Transverse colon (tissue), 4 donors: ENCODE measurements around the gene C3AR1. TPM values are rescaled to one million over a fixed set of nuclear protein-coding genes. Genes with fewer than 3 reads are reported as not detected.

Experiments used
- DNase-seq: peaks from one replicate; pipeline ENCODE4 v3.0.0-alpha.2; 2019
- H3K27ac ChIP-seq, 4 donors: fragments of 200-600 bp; sonication (generic); 2 replicates each; pipeline ENCODE4 v1.5.1; 2016 to 2018; ENCODE audit warnings: inconsistent platforms in 4 of 4
- H3K27me3 ChIP-seq: fragments of 200-600 bp; sonication (generic); 2 replicates; pipeline ENCODE4 v1.5.1; 2017; ENCODE audit warnings: inconsistent platforms
- H3K36me3 ChIP-seq, 4 donors: fragments of 200-600 bp; sonication (generic); 2 replicates each; pipeline ENCODE4 v1.5.1; 2017 to 2019; ENCODE audit warnings: inconsistent platforms in 4 of 4
- H3K4me1 ChIP-seq, 4 donors: fragments of 200-600 bp; sonication (generic); 2 replicates each; pipeline ENCODE4 v1.5.1; 2017 to 2020; ENCODE audit warnings: inconsistent platforms in 4 of 4
- H3K4me3 ChIP-seq, 4 donors: fragments of 200-600 bp; sonication (generic); 1 replicate in 1 of 4; 2 replicates in 3 of 4; pipeline versions ENCODE4 v1.5.1 to v1.6.1; 2017 to 2019; ENCODE audit warnings: inconsistent platforms in 4 of 4
- H3K9me3 ChIP-seq, 2 donors: fragments of 200-600 bp; sonication (generic); 2 replicates each; pipeline ENCODE4 v1.5.1; 2017 to 2019; ENCODE audit warnings: inconsistent platforms in 2 of 2
- EP300 ChIP-seq: sonication (generic); formaldehyde crosslinking; IDR thresholded peaks from one replicate; pipeline ENCODE4 v1.6.1; 2017; ENCODE audit warnings: antibody characterized with exemption, low read depth
- POLR2A ChIP-seq: fragments of 450-650 bp; IDR thresholded peaks from one replicate; pipeline ENCODE4 v1.6.1; 2016; ENCODE audit warnings: antibody characterized with exemption, mild to moderate bottlenecking, moderate library complexity
- POLR2AphosphoS5 ChIP-seq, 3 donors: sonication (generic); formaldehyde crosslinking; IDR thresholded peaks; one replicate each; pipeline ENCODE4 v1.6.1; 2016; ENCODE audit warnings: antibody characterized with exemption in 3 of 3
- WGBS, 2 donors: methylation state at CpG; one replicate each; pipeline ENCODE4 v1.1.5; 2018; ENCODE audit warnings: low coverage in 1 of 2; 5-methylcytosine and 5-hydroxymethylcytosine counted together
- in situ Hi-C, 4 donors: fragments of 200-750 bp; cut with MboI; loops; one replicate each; pipeline versions ENCODE4 v1.15.0 to v1.15.1; 2017; ENCODE audit warnings: low sequenced_read_pairs in 3 of 4, low pct_ligation_motif_present in 1 of 4, low pct_unique_long_range_greater_than_20kb in 1 of 4
- intact Hi-C: fragments of 100-400 bp; cut with DNase I; formaldehyde crosslinking; loops from one replicate; pipeline ENCODE4 v1.15.1; 2023; ENCODE audit warnings: low total_unique reads
- total RNA-seq, 4 donors: library from RNA; depleted of rRNA; stranded (reverse); fragments of >200 nt; gene quantifications; one replicate each; pipeline ENCODE4 v1.1.0, GENCODE V29; 2016
- TF ChIP-seq, protein P1 (sequence below), 5 experiments: fragments of 200-600 bp in 3 of 5; fragments of 450-650 bp in 2 of 5; sonication (generic) in 3 of 5; IDR thresholded peaks; 1 replicate in 2 of 5; 2 replicates in 3 of 5; pipeline ENCODE4 v1.5.1; 2016 to 2017; ENCODE audit warnings: antibody characterized with exemption in 5 of 5, inconsistent platforms in 3 of 5, mild to moderate bottlenecking in 2 of 5, moderate library complexity in 1 of 5

Gene C3AR1
- total RNA-seq, 4 donors from 2014 or later: 2.4 to 9.4 (median 3.6) TPM

DNA sequence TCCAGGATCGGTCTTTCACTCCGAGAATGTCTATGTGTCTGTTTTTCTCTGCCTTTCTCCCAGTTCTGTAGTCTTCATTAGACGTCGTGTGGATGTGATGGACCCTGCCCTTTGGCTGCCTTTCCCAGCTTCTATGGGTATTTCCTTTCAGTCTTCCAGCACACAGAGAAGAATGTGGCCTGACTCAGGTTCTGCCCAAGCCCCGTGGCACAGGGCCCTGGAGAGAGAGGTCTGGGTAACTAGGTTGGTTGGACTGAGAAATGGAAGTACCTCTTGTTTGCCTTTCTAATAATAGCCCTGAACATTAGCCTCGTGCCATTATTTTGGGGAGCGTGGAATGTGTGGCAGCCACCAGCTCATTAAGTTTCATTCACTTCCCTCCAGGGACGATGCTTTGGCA lies 29.8 kb downstream of the C3AR1 start:
- peaks cover 0 to 16% (median 7%) of the 10 kb centered on the region in 4 donors for H3K36me3 ChIP-seq
- H3K27me3 ChIP-seq: no peaks in the 10 kb centered on the region
- peak overlapping the region in 2 of 4 donors; percentile 13 to 31 for H3K27ac ChIP-seq
- in situ Hi-C loops: no loop called here
- TF ChIP-seq POLR2A (no peak), POLR2AphosphoS5 (IDR thresholded peaks at IDR 0.05) (no peak), EP300 (no peak)
- TF ChIP-seq, protein P1, sequence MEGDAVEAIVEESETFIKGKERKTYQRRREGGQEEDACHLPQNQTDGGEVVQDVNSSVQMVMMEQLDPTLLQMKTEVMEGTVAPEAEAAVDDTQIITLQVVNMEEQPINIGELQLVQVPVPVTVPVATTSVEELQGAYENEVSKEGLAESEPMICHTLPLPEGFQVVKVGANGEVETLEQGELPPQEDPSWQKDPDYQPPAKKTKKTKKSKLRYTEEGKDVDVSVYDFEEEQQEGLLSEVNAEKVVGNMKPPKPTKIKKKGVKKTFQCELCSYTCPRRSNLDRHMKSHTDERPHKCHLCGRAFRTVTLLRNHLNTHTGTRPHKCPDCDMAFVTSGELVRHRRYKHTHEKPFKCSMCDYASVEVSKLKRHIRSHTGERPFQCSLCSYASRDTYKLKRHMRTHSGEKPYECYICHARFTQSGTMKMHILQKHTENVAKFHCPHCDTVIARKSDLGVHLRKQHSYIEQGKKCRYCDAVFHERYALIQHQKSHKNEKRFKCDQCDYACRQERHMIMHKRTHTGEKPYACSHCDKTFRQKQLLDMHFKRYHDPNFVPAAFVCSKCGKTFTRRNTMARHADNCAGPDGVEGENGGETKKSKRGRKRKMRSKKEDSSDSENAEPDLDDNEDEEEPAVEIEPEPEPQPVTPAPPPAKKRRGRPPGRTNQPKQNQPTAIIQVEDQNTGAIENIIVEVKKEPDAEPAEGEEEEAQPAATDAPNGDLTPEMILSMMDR (IDR thresholded peaks at IDR 0.05): no peak
- WGBS, 2 donors: 80 to 81% methylated on average over 1 to 8 of the region's 8 CpGs
- H3K4me1 ChIP-seq: peaks cover 43 to 71% (median 53%) of the 10 kb centered on the region in 4 donors
- intact Hi-C loops: no loop called here
- DNase-seq: no peak
- H3K9me3 ChIP-seq: no peaks in the 10 kb centered on the region
- H3K4me3 ChIP-seq: no peak overlapping the region

DNA sequence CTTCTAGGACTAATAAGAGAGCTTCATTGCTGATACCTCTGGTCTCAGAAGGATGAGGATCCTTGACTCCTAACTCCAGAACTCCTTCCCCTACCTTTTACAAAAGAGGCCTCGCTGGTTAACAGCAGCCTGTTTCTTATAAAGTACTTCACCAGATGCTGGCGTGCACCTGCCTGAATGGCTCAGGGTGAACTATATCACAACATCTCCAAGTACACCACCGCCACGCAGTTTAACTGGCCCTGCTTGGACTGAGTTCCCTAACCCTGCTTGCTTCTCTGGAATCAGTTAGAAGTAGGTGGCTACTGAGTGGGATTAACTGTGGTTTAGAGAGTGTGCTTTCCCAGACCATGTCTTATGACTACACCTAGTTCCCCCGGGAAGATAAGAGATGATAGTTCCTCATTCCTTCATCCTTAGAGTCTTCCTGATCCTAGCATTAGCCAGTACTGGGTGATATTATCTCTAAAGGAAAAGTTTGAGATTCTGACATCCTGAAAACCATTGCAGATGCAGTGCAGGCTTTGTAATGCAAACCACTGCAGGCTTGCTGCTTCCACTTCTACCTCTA lies 30.6 kb downstream of the C3AR1 start:
- Histone ChIP-seq H3K27ac (peak overlapping the region in 3 of 4 donors; percentile 11 to 94 (median 94)), H3K9me3 (no peaks in the 10 kb centered on the region), H3K4me3 (no peak overlapping the region), H3K4me1 (peaks cover 43 to 71% (median 53%) of the 10 kb centered on the region in 4 donors), H3K27me3 (no peaks in the 10 kb centered on the region), H3K36me3 (peaks cover 0 to 10% (median 4%) of the 10 kb centered on the region in 4 donors)
- intact Hi-C loops (no loop called here), in situ Hi-C loops (no loop called here)
- no peak for DNase-seq
- TF ChIP-seq, protein P1 (IDR thresholded peaks at IDR 0.05): no peak
- no peak for TF ChIP-seq POLR2AphosphoS5 (IDR thresholded peaks at IDR 0.05)
- TF ChIP-seq EP300: no peak
- TF ChIP-seq POLR2A: no peak
- WGBS, 2 donors: 62 to 81% methylated on average over 4 to 5 of the region's 5 CpGs

DNA sequence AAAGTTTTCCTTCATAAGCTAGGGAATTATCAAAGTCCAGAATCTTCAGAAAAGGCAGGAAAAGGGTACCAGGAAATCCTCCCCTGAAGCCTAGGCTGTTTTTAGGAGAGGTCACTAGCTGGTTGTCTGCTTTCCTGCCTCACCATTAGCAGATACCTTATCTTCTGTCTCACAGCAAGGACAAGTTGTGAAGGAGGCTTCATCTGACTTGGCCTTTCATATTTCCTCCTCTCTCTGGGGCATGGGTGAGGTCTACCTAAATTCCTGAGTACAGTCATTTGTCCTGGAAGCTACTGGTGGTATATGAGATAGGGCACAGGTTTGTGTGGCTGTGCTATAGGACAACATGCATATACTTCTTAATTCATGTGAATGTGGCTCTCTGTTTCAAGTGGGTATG lies 31.4 kb downstream of the C3AR1 start:
- Histone ChIP-seq H3K27ac (peak overlapping the region; percentile 94 to 95 (median 94)), H3K9me3 (no peaks in the 10 kb centered on the region), H3K27me3 (no peaks in the 10 kb centered on the region), H3K4me1 (peaks cover 43 to 71% (median 53%) of the 10 kb centered on the region in 4 donors), H3K36me3 (peaks cover 0 to 3% (median under 1%) of the 10 kb centered on the region in 4 donors), H3K4me3 (peak overlapping the region in 1 of 4 donors; percentile 97)
- DNase-seq: no peak
- TF ChIP-seq POLR2A: no peak
- TF ChIP-seq, protein P1 (IDR thresholded peaks at IDR 0.05): no peak
- no peak for TF ChIP-seq EP300
- TF ChIP-seq POLR2AphosphoS5 (IDR thresholded peaks at IDR 0.05): no peak
- intact Hi-C loops: no loop called here
- in situ Hi-C loops: no loop called here

DNA sequence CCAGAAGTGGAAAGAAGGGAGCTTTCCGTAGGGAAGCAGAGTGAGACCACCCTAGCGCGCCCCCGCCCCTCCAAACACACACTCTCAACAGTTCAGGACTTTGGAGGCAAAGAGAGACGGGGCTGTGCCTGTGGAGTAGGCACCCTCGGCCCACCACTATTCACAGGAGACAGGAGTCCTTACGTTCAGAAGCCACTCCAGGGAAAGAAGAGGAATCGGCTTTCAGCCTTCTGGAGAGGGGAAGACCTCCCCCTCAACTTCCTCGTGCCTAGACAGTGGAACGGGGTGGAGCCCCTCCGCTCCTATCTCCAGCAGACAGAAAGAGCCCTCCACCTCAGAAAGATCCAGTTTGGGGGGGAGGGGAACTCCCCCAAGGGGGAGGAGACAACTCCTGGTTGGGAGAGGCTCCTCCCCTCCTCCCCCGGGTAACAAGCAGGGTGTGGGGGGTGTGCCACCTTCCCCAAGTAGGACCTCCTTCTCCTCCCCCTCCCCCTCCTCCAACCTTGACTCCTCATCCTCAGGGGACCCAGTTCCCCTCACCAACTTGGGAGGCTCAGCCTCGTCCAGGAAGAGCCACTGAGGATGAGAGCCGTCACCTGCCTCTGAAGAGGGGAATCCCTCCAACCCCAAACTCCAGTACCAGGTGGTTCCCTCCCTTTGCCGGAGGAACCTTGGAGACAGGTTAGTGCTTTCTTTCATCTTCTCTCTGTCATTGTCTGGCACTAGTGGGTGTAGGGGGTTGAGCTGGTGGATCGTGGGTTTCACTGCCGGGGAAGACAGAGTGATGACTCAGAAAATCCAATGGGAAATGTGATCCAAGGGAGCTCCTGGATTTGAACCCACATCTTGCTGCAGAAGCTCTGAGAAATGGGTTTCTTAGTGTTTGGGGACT lies 32.8 kb downstream of the C3AR1 start:
- in situ Hi-C loops (no loop called here), intact Hi-C loops (no loop called here)
- Histone ChIP-seq H3K27me3 (no peaks in the 10 kb centered on the region), H3K4me3 (peak overlapping the region; percentile 86 to 97 (median 92)), H3K9me3 (no peaks in the 10 kb centered on the region), H3K27ac (peak overlapping the region; percentile 94 to 95 (median 94)), H3K4me1 (peaks cover 40 to 61% (median 46%) of the 10 kb centered on the region in 4 donors), H3K36me3 (no peaks in the 10 kb centered on the region)
- TF ChIP-seq POLR2AphosphoS5 (IDR thresholded peaks at IDR 0.05) (peak in 1 of 3 donors; percentile 33), POLR2A (no peak)
- DNase-seq: peak; percentile 55
- 7% methylated on average over 3 to 14 of the region's 17 CpGs for WGBS, 2 donors
